IMR-90 (cell line): ENCODE data around the gene KANK3. TPM values are rescaled to one million over a fixed set of nuclear protein-coding genes. Genes with fewer than 3 reads are reported as not detected.

Source experiments
- ATAC-seq: fragments of 200-7000 bp; cut with Tn5 transposase; 2 replicates; pipeline ENCODE4 v1.9.1; 2020; ENCODE audit warnings: low read depth, mild to moderate bottlenecking, moderate library complexity
- BruUV-seq: library from RNA; stranded (reverse); fragments of 400-500 nt; replicated peaks from 2 replicates; lab custom pipeline; 2021; lab: Mats Ljungman, UMichigan
- CTCF ChIA-PET: fragments of 300-600 bp; formaldehyde crosslinking; extraction: SDS; loops from one replicate; lab custom pipeline; 2021; ENCODE audit warnings: antibody characterized with exemption; lab: Yijun Ruan, JAX
- POLR2A ChIA-PET: fragments of 300-600 bp; sonication (Branson Sonifier 250); formaldehyde crosslinking; loops from one replicate; lab custom pipeline; 2022; ENCODE audit warnings: antibody characterized with exemption; ENCODE audit not compliant: unreplicated experiment; lab: Charles Lee
- DNase-seq: peaks from one replicate; pipeline ENCODE4 v3.0.0; 2013
- H2AFZ ChIP-seq: replicated peaks from 2 replicates; pipeline ENCODE3; 2013; ENCODE audit warnings: low read length, mild to moderate bottlenecking; ENCODE audit not compliant: poor library complexity
- H2AK5ac ChIP-seq: 2 replicates; pipeline ENCODE4 v1.6.1; 2013; ENCODE audit warnings: low read depth, low read length, inconsistent platforms
- H2AK9ac ChIP-seq: replicated peaks from 2 replicates; pipeline ENCODE3; 2013; ENCODE audit warnings: mild to moderate bottlenecking, low read depth, low read length, moderate library complexity; ENCODE audit not compliant: poor library complexity
- H2BK120ac ChIP-seq: 2 replicates; pipeline ENCODE4 v1.6.1; 2013; ENCODE audit warnings: low read depth, low read length, inconsistent platforms
- H2BK15ac ChIP-seq: 3 replicates; pipeline ENCODE4 v1.6.1; 2013; ENCODE audit warnings: low read depth, low read length, inconsistent platforms
- H2BK20ac ChIP-seq: 2 replicates; pipeline ENCODE4 v1.6.1; 2013; ENCODE audit warnings: low read depth, mild to moderate bottlenecking, inconsistent platforms, low read length, moderate library complexity
- H2BK5ac ChIP-seq: 2 replicates; pipeline ENCODE4 v1.6.1; 2013; ENCODE audit warnings: mild to moderate bottlenecking, low read depth, low read length, inconsistent platforms; ENCODE audit not compliant: poor library complexity, severe bottlenecking
- H3K14ac ChIP-seq: replicated peaks from 2 replicates; pipeline ENCODE4 v1.6.1; 2013; ENCODE audit warnings: low read depth, low read length, inconsistent platforms
- H3K18ac ChIP-seq: 2 replicates; pipeline ENCODE4 v1.6.1; 2013; ENCODE audit warnings: low read depth, low read length, control low read depth
- H3K23ac ChIP-seq: 2 replicates; pipeline ENCODE4 v1.6.1; 2013; ENCODE audit warnings: low read depth, low read length, inconsistent platforms
- H3K27ac ChIP-seq: 2 replicates; pipeline ENCODE4 v1.5.1; 2013; ENCODE audit warnings: mild to moderate bottlenecking, control low read depth, low read length; ENCODE audit not compliant: insufficient read depth
- H3K27me3 ChIP-seq: 2 replicates; pipeline ENCODE4 v1.6.1; 2013; ENCODE audit warnings: low read length; ENCODE audit not compliant: control insufficient read depth, insufficient read depth
- H3K36me3 ChIP-seq: 2 replicates; pipeline ENCODE4 v1.6.1; 2013; ENCODE audit warnings: low read length, mixed read lengths; ENCODE audit not compliant: control insufficient read depth, insufficient read depth
- H3K4ac ChIP-seq: 2 replicates; pipeline ENCODE4 v1.6.1; 2013; ENCODE audit warnings: low read depth, low read length, inconsistent platforms
- H3K4me1 ChIP-seq: 2 replicates; pipeline ENCODE4 v1.6.1; 2013; ENCODE audit warnings: low read length, mixed read lengths; ENCODE audit not compliant: control insufficient read depth, insufficient read depth
- H3K4me2 ChIP-seq: 2 replicates; pipeline ENCODE4 v1.6.1; 2013; ENCODE audit warnings: low read depth, mild to moderate bottlenecking, control low read depth, low read length, moderate library complexity
- H3K4me3 ChIP-seq: 2 replicates; pipeline ENCODE4 v1.5.1; 2013; ENCODE audit warnings: low read depth, mild to moderate bottlenecking, control low read depth, low read length, moderate library complexity; ENCODE audit not compliant: insufficient read depth
- H3K56ac ChIP-seq: 2 replicates; pipeline ENCODE4 v1.6.1; 2013; ENCODE audit warnings: low read length, inconsistent platforms; ENCODE audit not compliant: insufficient read depth; ENCODE audit errors: extremely low read depth
- H3K79me1 ChIP-seq, 2 experiments: 2 replicates each; pipeline ENCODE4 v1.6.1; 2013; ENCODE audit warnings: low read length in 2 of 2, inconsistent platforms in 1 of 2, low read depth in 1 of 2
- H3K9ac ChIP-seq: 2 replicates; pipeline ENCODE4 v1.6.1; 2013; ENCODE audit warnings: low read depth, low read length, control low read depth
- H3K9me1 ChIP-seq: 2 replicates; pipeline ENCODE4 v1.6.1; 2013; ENCODE audit warnings: low read length, inconsistent platforms; ENCODE audit not compliant: insufficient read depth
- H3K9me3 ChIP-seq: 2 replicates; pipeline ENCODE4 v1.6.1; 2013; ENCODE audit warnings: low read length; ENCODE audit not compliant: control insufficient read depth, insufficient read depth
- H4K20me1 ChIP-seq: 2 replicates; pipeline ENCODE4 v1.6.1; 2013; ENCODE audit warnings: low read length, inconsistent platforms; ENCODE audit not compliant: insufficient read depth
- H4K5ac ChIP-seq: 2 replicates; pipeline ENCODE4 v1.6.1; 2013; ENCODE audit warnings: mild to moderate bottlenecking, low read depth, low read length, control low read depth
- H4K8ac ChIP-seq, 2 experiments: 2 replicates each; pipeline ENCODE4 v1.6.1; 2013; ENCODE audit warnings: low read depth in 2 of 2, low read length in 2 of 2, control low read depth in 1 of 2, inconsistent platforms in 1 of 2
- H4K91ac ChIP-seq: 2 replicates; pipeline ENCODE4 v1.6.1; 2013; ENCODE audit warnings: low read depth, low read length, inconsistent platforms; ENCODE audit not compliant: insufficient read depth
- BHLHE40 ChIP-seq: fragments of 150-350 bp; IDR thresholded peaks from 2 replicates; pipeline ENCODE4 v1.6.1; 2016; ENCODE audit warnings: mild to moderate bottlenecking, low read depth, low read length
- CEBPB ChIP-seq: IDR thresholded peaks from 2 replicates; pipeline ENCODE4 v1.6.1; 2012; ENCODE audit warnings: low read depth, low read length, improper control_type of control experiment
- CHD1 ChIP-seq: IDR thresholded peaks from 2 replicates; pipeline ENCODE4 v1.6.1; 2012; ENCODE audit warnings: low read depth, low read length, improper control_type of control experiment
- CTCF ChIP-seq: conservative IDR thresholded peaks from 2 replicates; pipeline ENCODE4 v1.5.1; 2012; ENCODE audit warnings: mild to moderate bottlenecking, low read depth, low read length, improper control_type of control experiment
- ELK1 ChIP-seq: fragments of 150-350 bp; IDR thresholded peaks from 2 replicates; pipeline ENCODE4 v1.6.1; 2016; ENCODE audit warnings: low read depth, mild to moderate bottlenecking, low read length, moderate library complexity, borderline replicate concordance
- FOS ChIP-seq: fragments of 150-350 bp; IDR thresholded peaks from 2 replicates; pipeline ENCODE4 v1.6.1; 2016; ENCODE audit warnings: low read depth, low read length
- MAFK ChIP-seq: IDR thresholded peaks from 2 replicates; pipeline ENCODE4 v1.6.1; 2012; ENCODE audit warnings: low read depth, low read length, improper control_type of control experiment
- MAZ ChIP-seq: IDR thresholded peaks from 2 replicates; pipeline ENCODE4 v1.6.1; 2012; ENCODE audit warnings: low read depth, mild to moderate bottlenecking, low read length, improper control_type of control experiment, moderate library complexity, borderline replicate concordance
- MXI1 ChIP-seq: IDR thresholded peaks from 2 replicates; pipeline ENCODE4 v1.6.1; 2012; ENCODE audit warnings: low read depth, mild to moderate bottlenecking, low read length, moderate library complexity, borderline replicate concordance
- NFE2L2 ChIP-seq: fragments of 150-350 bp; IDR thresholded peaks from 2 replicates; pipeline ENCODE4 v1.6.1; 2016; ENCODE audit warnings: low read depth, mild to moderate bottlenecking, low read length
- POLR2A ChIP-seq: IDR thresholded peaks from 2 replicates; pipeline ENCODE4 v1.6.1; 2012; ENCODE audit warnings: mild to moderate bottlenecking, low read depth, low read length
- RCOR1 ChIP-seq: IDR thresholded peaks from 2 replicates; pipeline ENCODE4 v1.6.1; 2012; ENCODE audit warnings: mild to moderate bottlenecking, low read length, improper control_type of control experiment; ENCODE audit not compliant: insufficient replicate concordance
- RFX5 ChIP-seq: IDR thresholded peaks from 2 replicates; pipeline ENCODE4 v1.8.0; 2012; ENCODE audit warnings: low read depth, mild to moderate bottlenecking, low read length, moderate library complexity
- SMC3 ChIP-seq: fragments of 150-350 bp; IDR thresholded peaks from 2 replicates; pipeline ENCODE4 v1.6.1; 2016; ENCODE audit warnings: low read depth, mild to moderate bottlenecking, antibody characterized with exemption, low read length, moderate library complexity
- USF2 ChIP-seq: fragments of 150-350 bp; IDR thresholded peaks from 2 replicates; pipeline ENCODE4 v1.6.1; 2017; ENCODE audit warnings: mild to moderate bottlenecking, antibody characterized with exemption, low read length, low read depth
- WGBS, 2 experiments: methylation state at CpG; one replicate each; pipeline versions ENCODE4 v1.1.5 to v1.1.7; 2013; ENCODE audit warnings: missing lambda C conversion rate in 2 of 2; ENCODE audit not compliant: insufficient read length in 1 of 2; ENCODE audit errors: extremely low coverage in 2 of 2; 5-methylcytosine and 5-hydroxymethylcytosine counted together
- dilution Hi-C: fragments of 300-500 bp; cut with HindIII; formaldehyde crosslinking; loops from one replicate; pipeline ENCODE4 v1.14.3; 2018; ENCODE audit warnings: low sequenced_read_pairs; ENCODE audit not compliant: unreplicated experiment
- in situ Hi-C: fragments of 300-500 bp; cut with MboI; formaldehyde crosslinking; loops from 3 replicates; pipeline ENCODE4 v1.14.3; 2019; ENCODE audit warnings: low sequenced_read_pairs, inconsistent platforms, mixed read lengths
- intact Hi-C: fragments of 100-400 bp; cut with micrococcal nuclease; formaldehyde crosslinking; loops from 2 replicates; pipeline ENCODE4 v1.10.0; 2022
- polyA plus RNA-seq, 3 experiments: library from polyadenylated mRNA; depleted of rRNA; stranded (reverse); fragments of >200 nt; gene quantifications; 2 replicates each; pipeline ENCODE4 v1.2.3, GENCODE V29; 2012; ENCODE audit warnings: low replicate concordance in 1 of 3
- total RNA-seq: library from RNA; depleted of rRNA; stranded (reverse); fragments of >200 nt; gene quantifications from 2 replicates; pipeline ENCODE4 v1.2.3, GENCODE V29; 2012

KANK3 gene
- total and polyA plus RNA-seq, 2 of the 4 experiments (the other 2 are of a cell fraction): 0.07 TPM; not detected in 1

GRCh38 chr19:8336072-8336569 is 6.9 kb downstream of the KANK3 start:
- intact Hi-C loops (no loop called here), in situ Hi-C loops (no loop called here), dilution Hi-C loops (no loop called here)
- no peak overlapping the region for H2AK9ac ChIP-seq
- no peak for ATAC-seq
- H3K79me1 ChIP-seq: no peaks in the 10 kb centered on the region
- no peak overlapping the region for H4K91ac ChIP-seq
- H3K4ac ChIP-seq: no peak overlapping the region
- H4K8ac ChIP-seq: no peak overlapping the region
- H3K9me3 ChIP-seq: no peaks in the 10 kb centered on the region
- no peak overlapping the region for H2BK20ac ChIP-seq
- no peak overlapping the region for H3K9ac ChIP-seq
- WGBS, 2 experiments: 35% methylated on average over 17 of the region's 27 CpGs; no CpG with 5 or more reads in 1 of the 2 experiments
- no peak overlapping the region for H3K14ac ChIP-seq
- H2BK5ac ChIP-seq: no peak overlapping the region
- no peak overlapping the region for H2AFZ ChIP-seq
- no peak overlapping the region for H2BK15ac ChIP-seq
- no peaks in the 10 kb centered on the region for H4K20me1 ChIP-seq
- H3K27me3 ChIP-seq: peaks cover 46% of the 10 kb centered on the region
- ChIA-PET CTCF (no interaction called here), POLR2A (no interaction called here)
- no peak for DNase-seq
- H3K18ac ChIP-seq: no peak overlapping the region
- H3K4me2 ChIP-seq: no peak overlapping the region
- no peak overlapping the region for H3K4me3 ChIP-seq
- no peaks in the 10 kb centered on the region for H3K36me3 ChIP-seq
- H4K5ac ChIP-seq: no peak overlapping the region
- H3K9me1 ChIP-seq: no peaks in the 10 kb centered on the region
- peaks cover 4% of the 10 kb centered on the region; the same call in 1 of the 2 replicates for H3K4me1 ChIP-seq
- no peak overlapping the region for H3K56ac ChIP-seq
- no TSS peak for BruUV-seq
- H3K27ac ChIP-seq: no peak overlapping the region
- H2AK5ac ChIP-seq: no peak overlapping the region
- no peak overlapping the region for H2BK120ac ChIP-seq
- no peak overlapping the region for H3K23ac ChIP-seq
- TF ChIP-seq BHLHE40 (no peak), MXI1 (no peak), MAZ (no peak), CTCF (no peak), NFE2L2 (no peak), CHD1 (no peak), POLR2A (no peak), RCOR1 (no peak), RFX5 (no peak), USF2 (no peak), CEBPB (no peak), ELK1 (no peak), FOS (no peak), SMC3 (no peak), MAFK (no peak)
